GM12878 (cell line): ENCODE data around the gene ARHGEF38. TPM values are rescaled to one million over a fixed set of nuclear protein-coding genes. Genes with fewer than 3 reads are reported as not detected.

Experiments used
- ATAC-seq: fragments of 200-7000 bp; cut with Tn5 transposase; 3 replicates; pipeline ENCODE4 v1.9.1; 2020; ENCODE audit warnings: mild to moderate bottlenecking, moderate library complexity
- BruUV-seq: library from RNA; stranded (reverse); fragments of 400-500 nt; replicated peaks from 2 replicates; lab custom pipeline; 2021; lab: Mats Ljungman, UMichigan
- CTCF ChIA-PET: fragments of 300-600 bp; sonication (Branson Sonifier 250); formaldehyde crosslinking; extraction: SDS; loops from one replicate; lab custom pipeline; 2021; ENCODE audit warnings: inconsistent platforms; lab: Yijun Ruan, JAX
- POLR2A ChIA-PET: fragments of 350-600 bp; formaldehyde crosslinking; extraction: SDS; loops from one replicate; lab custom pipeline; 2021; ENCODE audit warnings: inconsistent platforms; lab: Charles Lee
- RAD21 ChIA-PET: fragments of 300-600 bp; sonication (Branson Sonifier 250); formaldehyde crosslinking; loops from one replicate; lab custom pipeline; 2023; ENCODE audit warnings: antibody characterized with exemption; ENCODE audit not compliant: unreplicated experiment; lab: Charles Lee
- SMC1A ChIA-PET: fragments of 300-600 bp; sonication (Branson Sonifier 250); formaldehyde crosslinking; loops from one replicate; lab custom pipeline; 2023; ENCODE audit not compliant: unreplicated experiment, uncharacterized antibody; lab: Charles Lee
- DNase-seq: peaks from one replicate; pipeline ENCODE4 v3.0.0-alpha.2; 2011; ENCODE audit warnings: low read depth, low spot score
- FAIRE-seq: peaks from 3 replicates; lab custom pipeline; 2011; peaks lifted over from hg19 to GRCh38; lab: Jason Lieb, UNC
- H2AFZ ChIP-seq: 2 replicates; pipeline ENCODE4 v1.6.0; 2011; ENCODE audit warnings: low read depth, low read length, control low read depth; ENCODE audit not compliant: control insufficient read depth
- H3K27ac ChIP-seq: 2 replicates; pipeline ENCODE4 v1.5.1; 2011; ENCODE audit warnings: control low read depth; ENCODE audit not compliant: control insufficient read depth, insufficient read depth
- H3K27me3 ChIP-seq, 2 experiments: replicated peaks in 1 of 2; 2 replicates each; pipeline versions ENCODE4 v1.6.0 to v1.6.1; 2011; ENCODE audit warnings: low read length in 1 of 2; ENCODE audit not compliant: control insufficient read depth in 2 of 2, insufficient read depth in 2 of 2
- H3K36me3 ChIP-seq, 2 experiments: 2 replicates each; pipeline ENCODE4 v1.5.1; 2011; ENCODE audit warnings: low read length in 1 of 2; ENCODE audit not compliant: control insufficient read depth in 2 of 2, insufficient read depth in 2 of 2
- H3K4me1 ChIP-seq: 2 replicates; pipeline ENCODE4 v1.6.1; 2011; ENCODE audit warnings: mild to moderate bottlenecking, low read length, moderate library complexity, mixed read lengths; ENCODE audit not compliant: control insufficient read depth, insufficient read depth
- H3K4me2 ChIP-seq: 2 replicates; pipeline ENCODE4 v1.6.0; 2011; ENCODE audit warnings: control low read depth; ENCODE audit not compliant: control insufficient read depth, insufficient read depth
- H3K4me3 ChIP-seq: fragments of 200-600 bp; sonication (generic); 2 replicates; pipeline ENCODE4 v1.5.1; 2016
- H3K79me2 ChIP-seq: 2 replicates; pipeline ENCODE4 v1.6.0; 2011; ENCODE audit warnings: low read length; ENCODE audit not compliant: control insufficient read depth, insufficient read depth
- H3K9ac ChIP-seq: 2 replicates; pipeline ENCODE4 v1.8.0; 2011; ENCODE audit warnings: low read length, control low read depth, mixed read lengths; ENCODE audit not compliant: control insufficient read depth, insufficient read depth
- H3K9me3 ChIP-seq: replicated peaks from 3 replicates; pipeline ENCODE4 v1.5.1; 2011; ENCODE audit warnings: mild to moderate bottlenecking, low read length; ENCODE audit not compliant: control insufficient read depth, insufficient read depth
- H4K20me1 ChIP-seq: 2 replicates; pipeline ENCODE4 v1.6.0; 2011; ENCODE audit not compliant: control insufficient read depth, insufficient read depth
- BCL11A ChIP-seq: IDR thresholded peaks from 2 replicates; pipeline ENCODE4 v1.6.1; 2011; ENCODE audit warnings: low read depth, low read length
- BMI1 ChIP-seq: fragments of 450-650 bp; IDR thresholded peaks from 2 replicates; pipeline ENCODE4 v1.6.1; 2016; ENCODE audit warnings: mild to moderate bottlenecking, moderate library complexity, borderline replicate concordance
- EP300 ChIP-seq, 2 experiments: fragments of 150-350 bp in 1 of 2; IDR thresholded peaks; 2 replicates each; pipeline ENCODE4 v1.6.1; 2011 to 2012; ENCODE audit warnings: low read depth in 2 of 2, low read length in 2 of 2, borderline replicate concordance in 1 of 2, improper control_type of control experiment in 1 of 2, inconsistent platforms in 1 of 2; ENCODE audit not compliant: control insufficient read depth in 1 of 2
- IRF3 ChIP-seq: fragments of 450-650 bp; IDR thresholded peaks from 2 replicates; pipeline ENCODE4 v1.6.1; 2014; ENCODE audit warnings: mild to moderate bottlenecking
- NFIC ChIP-seq: IDR thresholded peaks from 2 replicates; pipeline ENCODE4 v1.6.1; 2012; ENCODE audit warnings: low read depth, mild to moderate bottlenecking, inconsistent platforms, low read length, moderate library complexity
- TCF3 ChIP-seq: IDR thresholded peaks from 2 replicates; pipeline ENCODE4 v1.6.1; 2012; ENCODE audit warnings: low read depth, mild to moderate bottlenecking, low read length, borderline replicate concordance; ENCODE audit not compliant: insufficient read depth
- ZNF207 ChIP-seq: fragments of 450-650 bp; IDR thresholded peaks from 2 replicates; pipeline ENCODE4 v1.6.1; 2014; ENCODE audit warnings: antibody characterized with exemption, mild to moderate bottlenecking, borderline replicate concordance
- in situ Hi-C: fragments of 300-500 bp; cut with MboI; formaldehyde crosslinking; loops from 9 replicates; pipeline ENCODE4 v1.14.3; 2018; ENCODE audit warnings: mixed read lengths
- intact Hi-C: fragments of 100-400 bp; cut with micrococcal nuclease; formaldehyde crosslinking; loops from one replicate; pipeline ENCODE4 v1.14.2; 2022; ENCODE audit not compliant: unreplicated experiment
- polyA plus RNA-seq, 11 experiments: library from polyadenylated mRNA; depleted of rRNA in 4 of 11; unstranded in 6 of 11; stranded (reverse) in 5 of 11; fragments of >200 nt; fragmentation: Nextera tagmentation in 4 of 11; fragmentation: Illumina TruSeq in 1 of 11; extraction: Ambion mirVana in 4 of 11; extraction: Trizol in 1 of 11; gene quantifications; 1 replicate in 1 of 11; 2 replicates in 10 of 11; pipeline versions ENCODE4 v1.2.1 to v1.2.3, GENCODE V29; 2011 to 2016; ENCODE audit warnings: inconsistent platforms in 2 of 11, missing spikeins in 2 of 11, low read depth in 1 of 11
- total RNA-seq, 4 experiments: library from RNA; depleted of rRNA in 3 of 4; stranded (reverse); fragments of >200 nt in 3 of 4; fragmentation: Illumina TruSeq in 1 of 4; extraction: Trizol in 1 of 4; gene quantifications; 2 replicates each; pipeline versions ENCODE4 v1.2.1 to v1.2.3, GENCODE V29; 2013 to 2021
- TF ChIP-seq, protein P1 (sequence below): fragments of 450-650 bp; IDR thresholded peaks from 2 replicates; pipeline ENCODE4 v1.6.1; 2017; ENCODE audit warnings: mild to moderate bottlenecking, moderate library complexity
- TF ChIP-seq, protein P2 (sequence below): IDR thresholded peaks from 2 replicates; pipeline ENCODE4 v1.6.1; 2011; ENCODE audit warnings: low read depth, mild to moderate bottlenecking, low read length, moderate library complexity, borderline replicate concordance; ENCODE audit errors: extremely low read depth
- TF ChIP-seq, protein P3 (sequence below): fragments of 450-650 bp; formaldehyde crosslinking; IDR thresholded peaks from 2 replicates; pipeline ENCODE4 v1.5.0; 2022; ENCODE audit warnings: mild to moderate bottlenecking, missing genetic modification characterization

ARHGEF38 gene
- total and polyA plus RNA-seq, 10 of the 15 experiments (the other 5 are each of a cell fraction or from before 2014, with no cell fraction given), result 0.01 to 1.1 (median 0.09) TPM; not detected in 2

GRCh38 chr4:105543346-105543745, 9.1 kb upstream of the ARHGEF38 start:
- POLR2A ChIA-PET, result no interaction called here
- Histone ChIP-seq H4K20me1 (no peaks in the 10 kb centered on the region), H3K27me3 (no peaks in the 10 kb centered on the region), H3K4me2 (no peak overlapping the region), H3K9me3 (no peaks in the 10 kb centered on the region; the same call in 2 of the 3 replicates), H3K4me1 (no peaks in the 10 kb centered on the region), H3K9ac (no peak overlapping the region), H2AFZ (no peak overlapping the region), H3K79me2 (no peaks in the 10 kb centered on the region), H3K4me3 (no peak overlapping the region), H3K36me3 (no peaks in the 10 kb centered on the region), H3K27ac (no peak overlapping the region)
- SMC1A ChIA-PET, result interaction anchor here (0.8 to 3.0 kb wide), 4 partner anchors 12 to 124 kb away, joined by 3 to 12 read pairs (median 3); no protein-coding TSS in a partner anchor
- intact Hi-C loops, result no loop called here
- no peak for DNase-seq
- no peak for ATAC-seq
- RAD21 ChIA-PET, result interaction anchor here (1.2 to 1.6 kb wide), 3 partner anchors 22 to 172 kb away, joined by 3 to 5 read pairs (median 5); no protein-coding TSS in a partner anchor
- in situ Hi-C loops, result no loop called here
- BruUV-seq, result no TSS peak
- CTCF ChIA-PET, result interaction anchor here (0.5 to 3.9 kb wide), 7 partner anchors 10 to 120 kb away, joined by 3 to 21 read pairs (median 3); no protein-coding TSS in a partner anchor
- no peak for FAIRE-seq
- TF ChIP-seq, protein P1, sequence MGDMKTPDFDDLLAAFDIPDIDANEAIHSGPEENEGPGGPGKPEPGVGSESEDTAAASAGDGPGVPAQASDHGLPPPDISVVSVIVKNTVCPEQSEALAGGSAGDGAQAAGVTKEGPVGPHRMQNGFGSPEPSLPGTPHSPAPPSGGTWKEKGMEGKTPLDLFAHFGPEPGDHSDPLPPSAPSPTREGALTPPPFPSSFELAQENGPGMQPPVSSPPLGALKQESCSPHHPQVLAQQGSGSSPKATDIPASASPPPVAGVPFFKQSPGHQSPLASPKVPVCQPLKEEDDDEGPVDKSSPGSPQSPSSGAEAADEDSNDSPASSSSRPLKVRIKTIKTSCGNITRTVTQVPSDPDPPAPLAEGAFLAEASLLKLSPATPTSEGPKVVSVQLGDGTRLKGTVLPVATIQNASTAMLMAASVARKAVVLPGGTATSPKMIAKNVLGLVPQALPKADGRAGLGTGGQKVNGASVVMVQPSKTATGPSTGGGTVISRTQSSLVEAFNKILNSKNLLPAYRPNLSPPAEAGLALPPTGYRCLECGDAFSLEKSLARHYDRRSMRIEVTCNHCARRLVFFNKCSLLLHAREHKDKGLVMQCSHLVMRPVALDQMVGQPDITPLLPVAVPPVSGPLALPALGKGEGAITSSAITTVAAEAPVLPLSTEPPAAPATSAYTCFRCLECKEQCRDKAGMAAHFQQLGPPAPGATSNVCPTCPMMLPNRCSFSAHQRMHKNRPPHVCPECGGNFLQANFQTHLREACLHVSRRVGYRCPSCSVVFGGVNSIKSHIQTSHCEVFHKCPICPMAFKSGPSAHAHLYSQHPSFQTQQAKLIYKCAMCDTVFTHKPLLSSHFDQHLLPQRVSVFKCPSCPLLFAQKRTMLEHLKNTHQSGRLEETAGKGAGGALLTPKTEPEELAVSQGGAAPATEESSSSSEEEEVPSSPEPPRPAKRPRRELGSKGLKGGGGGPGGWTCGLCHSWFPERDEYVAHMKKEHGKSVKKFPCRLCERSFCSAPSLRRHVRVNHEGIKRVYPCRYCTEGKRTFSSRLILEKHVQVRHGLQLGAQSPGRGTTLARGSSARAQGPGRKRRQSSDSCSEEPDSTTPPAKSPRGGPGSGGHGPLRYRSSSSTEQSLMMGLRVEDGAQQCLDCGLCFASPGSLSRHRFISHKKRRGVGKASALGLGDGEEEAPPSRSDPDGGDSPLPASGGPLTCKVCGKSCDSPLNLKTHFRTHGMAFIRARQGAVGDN, result no peak
- TF ChIP-seq ZNF207 (no peak), BMI1 (no peak), TCF3 (no peak), NFIC (no peak), EP300 (IDR thresholded peaks at IDR 0.05; ENCODE audit: borderline replicate concordance in 1 of 2, control insufficient read depth in 1 of 2, low read depth in 2 of 2, low read length in 2 of 2) (no peak), IRF3 (no peak), BCL11A (no peak)
- TF ChIP-seq, protein P2, sequence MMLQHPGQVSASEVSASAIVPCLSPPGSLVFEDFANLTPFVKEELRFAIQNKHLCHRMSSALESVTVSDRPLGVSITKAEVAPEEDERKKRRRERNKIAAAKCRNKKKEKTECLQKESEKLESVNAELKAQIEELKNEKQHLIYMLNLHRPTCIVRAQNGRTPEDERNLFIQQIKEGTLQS, result no peak
- TF ChIP-seq, protein P3, sequence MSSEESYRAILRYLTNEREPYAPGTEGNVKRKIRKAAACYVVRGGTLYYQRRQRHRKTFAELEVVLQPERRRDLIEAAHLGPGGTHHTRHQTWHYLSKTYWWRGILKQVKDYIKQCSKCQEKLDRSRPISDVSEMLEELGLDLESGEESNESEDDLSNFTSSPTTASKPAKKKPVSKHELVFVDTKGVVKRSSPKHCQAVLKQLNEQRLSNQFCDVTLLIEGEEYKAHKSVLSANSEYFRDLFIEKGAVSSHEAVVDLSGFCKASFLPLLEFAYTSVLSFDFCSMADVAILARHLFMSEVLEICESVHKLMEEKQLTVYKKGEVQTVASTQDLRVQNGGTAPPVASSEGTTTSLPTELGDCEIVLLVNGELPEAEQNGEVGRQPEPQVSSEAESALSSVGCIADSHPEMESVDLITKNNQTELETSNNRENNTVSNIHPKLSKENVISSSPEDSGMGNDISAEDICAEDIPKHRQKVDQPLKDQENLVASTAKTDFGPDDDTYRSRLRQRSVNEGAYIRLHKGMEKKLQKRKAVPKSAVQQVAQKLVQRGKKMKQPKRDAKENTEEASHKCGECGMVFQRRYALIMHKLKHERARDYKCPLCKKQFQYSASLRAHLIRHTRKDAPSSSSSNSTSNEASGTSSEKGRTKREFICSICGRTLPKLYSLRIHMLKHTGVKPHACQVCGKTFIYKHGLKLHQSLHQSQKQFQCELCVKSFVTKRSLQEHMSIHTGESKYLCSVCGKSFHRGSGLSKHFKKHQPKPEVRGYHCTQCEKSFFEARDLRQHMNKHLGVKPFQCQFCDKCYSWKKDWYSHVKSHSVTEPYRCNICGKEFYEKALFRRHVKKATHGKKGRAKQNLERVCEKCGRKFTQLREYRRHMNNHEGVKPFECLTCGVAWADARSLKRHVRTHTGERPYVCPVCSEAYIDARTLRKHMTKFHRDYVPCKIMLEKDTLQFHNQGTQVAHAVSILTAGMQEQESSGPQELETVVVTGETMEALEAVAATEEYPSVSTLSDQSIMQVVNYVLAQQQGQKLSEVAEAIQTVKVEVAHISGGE (CRISPR knock-in tag), result no peak
